Transverse colon (tissue), 4 donors: ENCODE measurements around the gene AMBP.

Experiments used
- CTCF ChIP-seq, 5 experiments: fragments of 200-600 bp in 3 of 5; fragments of 450-650 bp in 2 of 5; sonication (generic) in 3 of 5; IDR thresholded peaks; 1 replicate in 2 of 5; 2 replicates in 3 of 5; pipeline ENCODE4 v1.5.1; 2016 to 2017; ENCODE audit warnings: antibody characterized with exemption in 5 of 5, inconsistent platforms in 3 of 5, mild to moderate bottlenecking in 2 of 5, moderate library complexity in 1 of 5
- EP300 ChIP-seq: sonication (generic); formaldehyde crosslinking; IDR thresholded peaks from one replicate; pipeline ENCODE4 v1.6.1; 2017; ENCODE audit warnings: antibody characterized with exemption, low read depth
- POLR2A ChIP-seq: fragments of 450-650 bp; IDR thresholded peaks from one replicate; pipeline ENCODE4 v1.6.1; 2016; ENCODE audit warnings: antibody characterized with exemption, mild to moderate bottlenecking, moderate library complexity
- POLR2AphosphoS5 ChIP-seq, 3 donors: sonication (generic); formaldehyde crosslinking; IDR thresholded peaks; one replicate each; pipeline ENCODE4 v1.6.1; 2016; ENCODE audit warnings: antibody characterized with exemption in 3 of 3

GRCh38 chr9:114081441-114082016, 3.4 kb upstream of the AMBP start:
- no peak for TF ChIP-seq CTCF (IDR thresholded peaks at IDR 0.05)
- TF ChIP-seq POLR2AphosphoS5 (IDR thresholded peaks at IDR 0.05), result no peak
- TF ChIP-seq POLR2A, result no peak
- TF ChIP-seq EP300, result no peak
